SU-DHL-6 (cell line): ENCODE data around the gene C2CD2.

Source experiments
- H2AFZ ChIP-seq: fragments of 200-600 bp; sonication (generic); 2 replicates; pipeline ENCODE4 v1.6.1; 2014; ENCODE audit warnings: low read depth, mild to moderate bottlenecking, moderate library complexity, mixed read lengths, antibody characterized with exemption, low read length; ENCODE audit not compliant: severe bottlenecking
- H3F3A ChIP-seq: fragments of 200-600 bp; shearing (Covaris generic); 2 replicates; pipeline ENCODE4 v1.6.0; 2016; ENCODE audit warnings: antibody characterized with exemption, mild to moderate bottlenecking; ENCODE audit not compliant: insufficient read depth
- H3K27ac ChIP-seq: fragments of 200-600 bp; sonication (generic); 2 replicates; pipeline ENCODE4 v1.5.1; 2016; ENCODE audit warnings: low read depth, mild to moderate bottlenecking, low read length, moderate library complexity, mixed read lengths
- H3K27me3 ChIP-seq: fragments of 200-600 bp; sonication (generic), shearing (Covaris generic); 2 replicates; pipeline ENCODE4 v1.6.0; 2014; ENCODE audit warnings: mild to moderate bottlenecking, low read length
- H3K36me3 ChIP-seq: fragments of 200-600 bp; sonication (generic); 2 replicates; pipeline ENCODE4 v1.6.1; 2014; ENCODE audit warnings: mild to moderate bottlenecking, low read length, mixed read lengths
- H3K4me2 ChIP-seq: fragments of 300-600, 200-600 bp; shearing (Covaris generic), sonication (generic); 2 replicates; pipeline ENCODE4 v1.6.0; 2014; ENCODE audit warnings: low read length, low read depth, mild to moderate bottlenecking; ENCODE audit not compliant: poor library complexity, severe bottlenecking
- H3K4me3 ChIP-seq: fragments of 200-600 bp; sonication (generic); 2 replicates; pipeline ENCODE4 v1.5.1; 2014; ENCODE audit warnings: antibody characterized with exemption, low read length, mild to moderate bottlenecking, mixed read lengths; ENCODE audit not compliant: insufficient read depth, poor library complexity, severe bottlenecking
- H3K79me2 ChIP-seq: fragments of 200-600 bp; sonication (generic); 2 replicates; pipeline ENCODE4 v1.6.1; 2014; ENCODE audit warnings: mild to moderate bottlenecking, low read length, moderate library complexity; ENCODE audit not compliant: insufficient read depth
- H3K9ac ChIP-seq: fragments of 200-600 bp; sonication (generic); 2 replicates; pipeline ENCODE4 v1.7.0; 2014; ENCODE audit warnings: mild to moderate bottlenecking, low read length
- H3K9me2 ChIP-seq: fragments of 200-600 bp; sonication (generic); replicated peaks from 2 replicates; pipeline ENCODE4 v1.6.1; 2014; ENCODE audit warnings: low read length; ENCODE audit not compliant: insufficient read depth
- H3K9me3 ChIP-seq: fragments of 200-600 bp; sonication (generic); 2 replicates; pipeline ENCODE4 v1.6.1; 2014; ENCODE audit warnings: low read length, mixed read lengths; ENCODE audit not compliant: insufficient read depth
- H4K20me1 ChIP-seq: fragments of 200-600 bp; sonication (generic); 2 replicates; pipeline ENCODE4 v1.6.1; 2014; ENCODE audit warnings: low read depth, mild to moderate bottlenecking, antibody characterized with exemption, low read length, moderate library complexity, mixed read lengths
- CTCF ChIP-seq: fragments of 200-600 bp; sonication (generic); IDR thresholded peaks from one replicate; pipeline ENCODE4 v1.5.1; 2017; ENCODE audit warnings: antibody characterized with exemption, mild to moderate bottlenecking, low read length, moderate library complexity; ENCODE audit not compliant: insufficient read depth, poor library complexity, severe bottlenecking
- EZH2phosphoT487 ChIP-seq: fragments of 200-600 bp; sonication (generic), shearing (Covaris generic); conservative IDR thresholded peaks from 2 replicates; pipeline ENCODE4 v1.6.1; 2018; ENCODE audit warnings: mild to moderate bottlenecking, antibody characterized with exemption, low read length, moderate library complexity, mixed read lengths

C2CD2 gene

DNA sequence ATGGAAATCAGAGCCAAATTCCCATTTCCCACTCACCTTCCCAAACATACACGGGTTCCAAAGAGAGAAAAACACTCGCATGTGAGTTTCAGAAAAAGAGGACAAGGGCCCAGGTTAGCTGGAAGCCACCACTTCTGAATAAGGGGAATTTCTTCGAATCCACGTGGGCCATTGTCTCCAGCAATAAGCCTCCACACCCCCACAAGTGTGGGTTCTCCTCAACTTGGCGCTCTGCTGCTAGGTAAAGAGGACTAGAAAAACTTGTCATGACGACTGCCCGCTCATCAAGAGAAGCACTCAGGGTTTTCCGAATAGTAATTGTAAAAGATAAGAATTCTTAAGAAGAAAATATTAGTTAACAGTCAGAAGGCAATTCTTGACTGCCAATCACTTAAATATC is 105.3 kb downstream of the C2CD2 start:
- Histone ChIP-seq H3K9ac (no peak overlapping the region), H3K27me3 (no peaks in the 10 kb centered on the region), H3K9me3 (no peaks in the 10 kb centered on the region), H3F3A (peaks cover 5% of the 10 kb centered on the region), H3K9me2 (no peaks in the 10 kb centered on the region), H3K4me3 (no peak overlapping the region), H3K27ac (no peak overlapping the region), H3K79me2 (no peaks in the 10 kb centered on the region; the same call in 1 of the 2 replicates), H2AFZ (no peak overlapping the region), H3K4me2 (no peak overlapping the region), H3K36me3 (no peaks in the 10 kb centered on the region), H4K20me1 (no peaks in the 10 kb centered on the region)
- TF ChIP-seq EZH2phosphoT487 = no peak
- TF ChIP-seq CTCF = no peak

GRCh38 chr21:41847066-41847804 is 106.6 kb downstream of the C2CD2 start:
- Histone ChIP-seq H3K9ac (no peak overlapping the region), H2AFZ (no peak overlapping the region)

DNA sequence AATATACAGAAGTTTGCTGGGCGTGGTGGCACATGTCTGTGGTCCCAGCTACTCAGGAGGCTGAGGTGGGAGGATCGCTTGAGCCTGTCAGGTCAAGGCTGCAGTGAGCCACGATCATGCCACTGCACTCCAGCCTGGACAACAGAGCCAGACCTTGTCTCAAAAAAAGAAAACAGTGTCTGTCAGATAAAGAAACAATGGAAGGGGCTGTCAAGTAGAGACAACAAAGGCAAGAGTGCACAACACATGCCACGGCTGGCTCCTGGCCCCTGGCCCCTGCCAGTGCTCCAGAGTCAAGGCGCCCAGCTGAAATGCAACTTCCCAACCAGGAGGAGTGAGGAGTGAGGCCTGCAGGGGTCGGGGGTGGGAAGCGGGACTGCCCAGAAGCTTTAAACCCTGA is 107.3 kb downstream of the C2CD2 start:
- H3K4me2 ChIP-seq = no peak overlapping the region
- H2AFZ ChIP-seq = no peak overlapping the region
- no peak overlapping the region for H3K9ac ChIP-seq
- no peaks in the 10 kb centered on the region; the same call in 1 of the 2 replicates for H3K79me2 ChIP-seq
- no peaks in the 10 kb centered on the region for H3K27me3 ChIP-seq
- no peaks in the 10 kb centered on the region for H3K9me3 ChIP-seq
- peaks cover 13% of the 10 kb centered on the region for H3F3A ChIP-seq
- no peaks in the 10 kb centered on the region for H3K9me2 ChIP-seq
- H3K27ac ChIP-seq = no peak overlapping the region; the same call in 1 of the 2 replicates
- TF ChIP-seq CTCF (no peak), EZH2phosphoT487 (no peak)
- H3K36me3 ChIP-seq = no peaks in the 10 kb centered on the region
- no peak overlapping the region for H3K4me3 ChIP-seq
- no peaks in the 10 kb centered on the region for H4K20me1 ChIP-seq

More at GRCh38 chr21:41847066-41847804, 106.6 kb downstream of the C2CD2 start:
- H3K79me2 ChIP-seq = no peaks in the 10 kb centered on the region; the same call in 1 of the 2 replicates
- H3K9me3 ChIP-seq = no peaks in the 10 kb centered on the region
- no peak overlapping the region for H3K4me2 ChIP-seq
- peaks cover 6% of the 10 kb centered on the region for H3F3A ChIP-seq
- no peaks in the 10 kb centered on the region for H3K9me2 ChIP-seq
- TF ChIP-seq EZH2phosphoT487 = no peak
- no peak for TF ChIP-seq CTCF
- H4K20me1 ChIP-seq = no peaks in the 10 kb centered on the region
- H3K27me3 ChIP-seq = no peaks in the 10 kb centered on the region
- no peak overlapping the region for H3K27ac ChIP-seq
- no peak overlapping the region for H3K4me3 ChIP-seq
- no peaks in the 10 kb centered on the region for H3K36me3 ChIP-seq
